ENCODE results near the gene DOK6.

GRCh38 chr18:69491576-69491975 is 90.9 kb downstream of the DOK6 start:
- no peak for TF ChIP-seq EZH2 (IDR thresholded peaks at IDR 0.05; ENCODE audit: low read depth, unreplicated experiment)
- TF ChIP-seq CTCF (conservative IDR thresholded peaks at IDR 0.05; ENCODE audit: low read depth in 2 of 2): no peak
- no peak for TF ChIP-seq POLR2AphosphoS5 (IDR thresholded peaks at IDR 0.05; ENCODE audit: low read depth)
